CD4-positive, alpha-beta memory T cell (primary cell): ENCODE measurements around the gene TPMT. TPM values are rescaled to one million over a fixed set of nuclear protein-coding genes. Genes with fewer than 3 reads are reported as not detected.
A peak's percentile ranks its signal among the peaks of the same experiment; 100 is the strongest.

Experiments
- CTCF ChIA-PET: fragments of 350-600 bp; sonication (Branson Sonifier 250); formaldehyde crosslinking; loops from one replicate; lab custom pipeline; 2021; ENCODE audit warnings: inconsistent platforms; ENCODE audit not compliant: partially characterized antibody; lab: Charles Lee
- POLR2A ChIA-PET: fragments of 350-600 bp; sonication (Branson Sonifier 250); formaldehyde crosslinking; loops from one replicate; lab custom pipeline; 2021; ENCODE audit not compliant: partially characterized antibody; lab: Charles Lee
- DNase-seq, 5 donors: peaks; one replicate each; pipeline versions ENCODE4 v3.0.0 to v3.0.0-alpha.2; 2020 to 2022; ENCODE audit warnings: mixed read lengths in 1 of 5
- H3K27ac ChIP-seq: one replicate; pipeline ENCODE4 v1.7.0; 2013; ENCODE audit warnings: low read depth, low read length
- H3K27me3 ChIP-seq: 2 replicates; pipeline ENCODE4 v1.7.0; 2013; ENCODE audit warnings: mild to moderate bottlenecking, low read length, moderate library complexity; ENCODE audit not compliant: insufficient read depth
- H3K36me3 ChIP-seq: 2 replicates; pipeline ENCODE4 v1.7.0; 2013; ENCODE audit warnings: mild to moderate bottlenecking, low read length, moderate library complexity; ENCODE audit not compliant: insufficient read depth
- H3K4me1 ChIP-seq: 2 replicates; pipeline ENCODE4 v1.7.0; 2013; ENCODE audit warnings: mild to moderate bottlenecking, low read length, moderate library complexity; ENCODE audit not compliant: insufficient read depth
- H3K4me3 ChIP-seq, 2 donors: one replicate each; pipeline ENCODE4 v1.7.0; 2013; ENCODE audit warnings: low read length in 2 of 2, mild to moderate bottlenecking in 1 of 2
- H3K9me3 ChIP-seq, 2 donors: one replicate each; pipeline ENCODE4 v1.7.0; 2013; ENCODE audit warnings: low read length in 2 of 2, control low read depth in 1 of 2; ENCODE audit not compliant: control insufficient read depth in 1 of 2
- H3K27ac Mint-ChIP-seq, 7 donors: one replicate each; pipeline ENCODE4 v1.8.0; 2020 to 2021; ENCODE audit warnings: mixed read lengths in 7 of 7, mild to moderate bottlenecking in 6 of 7, inconsistent platforms in 3 of 7, moderate library complexity in 3 of 7
- H3K27me3 Mint-ChIP-seq, 2 donors: one replicate each; pipeline ENCODE4 v1.8.0; 2020 to 2021; ENCODE audit warnings: mixed read lengths in 2 of 2
- H3K36me3 Mint-ChIP-seq, 2 donors: one replicate each; pipeline ENCODE4 v1.8.0; 2020 to 2021; ENCODE audit warnings: mixed read lengths in 2 of 2, inconsistent platforms in 1 of 2, mild to moderate bottlenecking in 1 of 2
- H3K4me1 Mint-ChIP-seq, 4 donors: one replicate each; pipeline ENCODE4 v1.8.0; 2020 to 2021; ENCODE audit warnings: mixed read lengths in 4 of 4, mild to moderate bottlenecking in 1 of 4
- H3K4me3 Mint-ChIP-seq, 8 donors: one replicate each; pipeline ENCODE4 v1.8.0; 2020 to 2021; ENCODE audit warnings: mixed read lengths in 8 of 8, mild to moderate bottlenecking in 7 of 8, moderate library complexity in 6 of 8, inconsistent platforms in 3 of 8
- H3K9me3 Mint-ChIP-seq, 8 donors: one replicate each; pipeline ENCODE4 v1.8.0; 2020 to 2021; ENCODE audit warnings: mixed read lengths in 8 of 8, mild to moderate bottlenecking in 5 of 8, inconsistent platforms in 3 of 8, moderate library complexity in 1 of 8
- intact Hi-C: fragments of 100-400 bp; cut with micrococcal nuclease; formaldehyde crosslinking; loops from one replicate; pipeline ENCODE4 v1.15.1; 2023
- polyA plus RNA-seq, 2 donors: library from polyadenylated mRNA; unstranded; fragments of 300-500 nt; fragmentation: Illumina TruSeq; gene quantifications; one replicate each; pipeline ENCODE4 v1.2.3, GENCODE V29; 2021
- total RNA-seq, 2 experiments: library from RNA; stranded (reverse); gene quantifications; one replicate each; pipeline ENCODE4 v1.2.3, GENCODE V29; 2021

TPMT gene
- total and polyA plus RNA-seq, 4 experiments from 2014 or later: 6.4 to 18.3 (median 8.8) TPM

- CTCF ChIA-PET: no interaction called here
- peaks cover 53 to 56% of the 10 kb centered on the region in 2 donors for H3K36me3 Mint-ChIP-seq
Measured at GRCh38 chr6:18171871-18172270, 17.0 kb upstream of the TPMT start.

GRCh38 chr6:18168264-18168663, 13.4 kb upstream of the TPMT start:
- intact Hi-C loops: no loop called here
- H3K36me3 Mint-ChIP-seq: peaks cover 34 to 38% of the 10 kb centered on the region in 2 donors
- no peaks in the 10 kb centered on the region for H3K27me3 Mint-ChIP-seq
- peaks cover 0 to 1% (median 0%) of the 10 kb centered on the region in 4 donors for H3K4me1 Mint-ChIP-seq
- no peak overlapping the region for H3K4me3 ChIP-seq
- no peaks in the 10 kb centered on the region for H3K36me3 ChIP-seq
- H3K27ac ChIP-seq: no peak overlapping the region
- no peak overlapping the region for H3K27ac Mint-ChIP-seq
- H3K27me3 ChIP-seq: no peaks in the 10 kb centered on the region
- CTCF ChIA-PET: no interaction called here
- H3K4me1 ChIP-seq: no peaks in the 10 kb centered on the region
- no peak for DNase-seq
- no peaks in the 10 kb centered on the region for H3K9me3 ChIP-seq
- POLR2A ChIA-PET: no interaction called here
- no peak overlapping the region for H3K4me3 Mint-ChIP-seq
- peaks cover 0 to 10% (median 1%) of the 10 kb centered on the region in 8 donors for H3K9me3 Mint-ChIP-seq

More at GRCh38 chr6:18171871-18172270, 17.0 kb upstream of the TPMT start:
- no peaks in the 10 kb centered on the region for H3K27me3 Mint-ChIP-seq
- H3K27ac Mint-ChIP-seq: no peak overlapping the region
- no peak overlapping the region for H3K4me3 Mint-ChIP-seq
- POLR2A ChIA-PET: no interaction called here
- H3K36me3 ChIP-seq: no peaks in the 10 kb centered on the region
- H3K9me3 Mint-ChIP-seq: peaks cover 0 to 10% (median 1%) of the 10 kb centered on the region in 8 donors
- H3K4me1 Mint-ChIP-seq: peaks cover 0 to 15% (median 4%) of the 10 kb centered on the region in 4 donors
- no peaks in the 10 kb centered on the region for H3K9me3 ChIP-seq
- no peaks in the 10 kb centered on the region for H3K4me1 ChIP-seq
- H3K4me3 ChIP-seq: no peak overlapping the region
- intact Hi-C loops: no loop called here
- no peak for DNase-seq
- H3K27me3 ChIP-seq: no peaks in the 10 kb centered on the region
- H3K27ac ChIP-seq: no peak overlapping the region

DNA sequence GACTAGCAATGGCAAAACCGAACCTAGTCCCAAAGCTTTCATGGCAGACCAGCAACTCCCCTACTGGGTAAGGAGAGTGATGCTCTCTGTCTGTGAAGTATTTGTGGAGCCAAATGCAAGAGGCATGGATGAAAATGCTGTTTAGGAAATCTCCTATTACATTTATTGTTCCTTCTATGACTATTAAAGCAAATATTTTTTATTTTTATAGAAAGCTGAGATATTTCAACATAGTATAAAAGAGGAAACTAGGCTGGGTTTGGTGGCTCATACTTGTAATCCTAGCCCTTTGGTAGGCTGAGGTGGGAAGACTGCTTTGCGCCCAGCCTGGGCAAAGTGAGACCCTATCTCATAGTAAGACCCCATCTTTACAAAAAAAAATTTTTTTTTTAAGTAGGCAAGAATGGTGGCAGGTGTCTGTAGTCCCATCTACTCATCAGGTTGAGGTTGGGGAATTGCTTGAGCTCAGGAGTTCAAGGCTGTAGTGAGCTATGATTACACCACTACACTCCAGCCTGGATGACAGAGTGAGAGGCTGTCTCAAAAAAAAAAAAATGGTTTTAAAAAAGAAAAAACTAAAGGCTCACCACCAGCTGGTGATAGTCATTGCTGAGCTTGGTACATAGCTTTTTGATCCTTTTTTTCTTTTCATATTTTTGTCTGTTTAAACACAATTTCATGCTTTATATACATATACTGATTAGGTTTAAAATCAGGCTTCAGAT, 11.6 kb upstream of the TPMT start:
- no peaks in the 10 kb centered on the region for H3K4me1 ChIP-seq
- H3K36me3 Mint-ChIP-seq: peaks cover 44 to 45% of the 10 kb centered on the region in 2 donors
- H3K9me3 Mint-ChIP-seq: peaks cover 0 to 10% (median 1%) of the 10 kb centered on the region in 8 donors
- intact Hi-C loops: no loop called here
- H3K27me3 Mint-ChIP-seq: no peaks in the 10 kb centered on the region
- no peak overlapping the region for H3K4me3 Mint-ChIP-seq
- CTCF ChIA-PET: no interaction called here
- no peak overlapping the region for H3K27ac ChIP-seq
- no peak overlapping the region for H3K27ac Mint-ChIP-seq
- no peak overlapping the region for H3K4me3 ChIP-seq
- H3K4me1 Mint-ChIP-seq: peaks cover 0 to 1% (median 0%) of the 10 kb centered on the region in 4 donors
- no peaks in the 10 kb centered on the region for H3K9me3 ChIP-seq
- H3K36me3 ChIP-seq: no peaks in the 10 kb centered on the region
- POLR2A ChIA-PET: interaction anchor here (0.9 kb wide), 1 partner anchor 11 kb away, joined by 4 read pairs; no protein-coding TSS in a partner anchor
- no peak for DNase-seq
- H3K27me3 ChIP-seq: no peaks in the 10 kb centered on the region

GRCh38 chr6:18165751-18166150, 10.9 kb upstream of the TPMT start:
- Mint-ChIP-seq H3K4me3 (no peak overlapping the region), H3K27me3 (no peaks in the 10 kb centered on the region), H3K36me3 (peaks cover 43 to 48% of the 10 kb centered on the region in 2 donors), H3K4me1 (peaks cover 0 to 1% (median 0%) of the 10 kb centered on the region in 4 donors), H3K9me3 (peaks cover 0 to 10% (median 1%) of the 10 kb centered on the region in 8 donors), H3K27ac (no peak overlapping the region)
- Histone ChIP-seq H3K9me3 (no peaks in the 10 kb centered on the region), H3K4me1 (no peaks in the 10 kb centered on the region), H3K27ac (no peak overlapping the region), H3K4me3 (no peak overlapping the region), H3K27me3 (no peaks in the 10 kb centered on the region), H3K36me3 (no peaks in the 10 kb centered on the region)
- intact Hi-C loops: no loop called here
- CTCF ChIA-PET: interaction anchor here (0.6 kb wide), 1 partner anchor 98 kb away, joined by 3 read pairs; no protein-coding TSS in a partner anchor
- DNase-seq: no peak
- POLR2A ChIA-PET: interaction anchor here (0.9 kb wide), 1 partner anchor 10 kb away, joined by 4 read pairs; no protein-coding TSS in a partner anchor

DNA sequence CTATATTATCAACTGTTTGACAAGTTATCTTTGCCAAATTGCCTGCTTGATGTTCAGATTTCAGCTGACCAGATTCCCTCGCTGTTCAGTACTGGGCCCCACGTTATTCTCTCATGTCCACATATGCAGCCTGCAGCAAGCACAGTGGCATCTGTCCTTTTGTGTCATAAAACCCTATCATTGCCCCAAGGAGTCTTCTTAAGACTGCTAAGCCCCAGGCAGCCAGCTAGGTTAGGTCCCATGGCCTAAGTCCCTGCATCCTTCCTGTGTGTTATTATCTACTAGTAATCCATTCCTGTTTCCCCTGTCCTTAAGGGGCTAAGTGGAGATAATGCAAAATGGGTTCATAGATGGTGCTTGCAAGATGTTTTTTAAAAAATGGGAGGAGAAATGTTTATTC, 7.5 kb upstream of the TPMT start:
- H3K4me3 Mint-ChIP-seq: no peak overlapping the region
- H3K4me1 ChIP-seq: no peaks in the 10 kb centered on the region
- H3K36me3 ChIP-seq: no peaks in the 10 kb centered on the region
- H3K27me3 ChIP-seq: no peaks in the 10 kb centered on the region
- H3K9me3 ChIP-seq: no peaks in the 10 kb centered on the region
- no peaks in the 10 kb centered on the region for H3K9me3 Mint-ChIP-seq
- CTCF ChIA-PET: interaction anchor here (1.1 kb wide), 1 partner anchor 48 kb away, joined by 3 read pairs; no protein-coding TSS in a partner anchor
- H3K27me3 Mint-ChIP-seq: no peaks in the 10 kb centered on the region
- H3K27ac ChIP-seq: no peak overlapping the region
- H3K4me3 ChIP-seq: no peak overlapping the region
- intact Hi-C loops: no loop called here
- peaks cover 38 to 42% of the 10 kb centered on the region in 2 donors for H3K36me3 Mint-ChIP-seq
- no peak for DNase-seq
- POLR2A ChIA-PET: no interaction called here
- H3K27ac Mint-ChIP-seq: peak overlapping the region in 2 of 7 donors; percentile 32 to 68
- H3K4me1 Mint-ChIP-seq: peaks cover 0 to 5% (median under 1%) of the 10 kb centered on the region in 4 donors

DNA sequence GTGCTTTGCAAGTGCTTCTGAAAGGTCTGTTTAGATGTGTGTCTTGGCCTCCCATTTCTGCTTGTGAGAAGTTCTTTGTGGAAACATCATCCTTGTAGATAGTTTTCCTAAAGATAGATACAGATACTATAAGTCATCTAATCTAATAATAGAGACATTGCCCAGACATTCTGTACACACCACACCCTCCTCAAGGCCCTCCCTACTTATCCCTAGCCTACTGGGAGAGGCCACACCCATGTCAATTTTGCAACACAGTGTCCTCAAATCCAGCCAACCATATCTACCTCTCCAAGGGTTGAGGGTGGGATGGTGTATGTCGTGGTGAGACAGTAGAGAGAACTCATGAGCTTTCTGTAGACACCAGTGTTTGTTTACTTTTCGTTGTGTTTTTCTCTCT, 6.6 kb upstream of the TPMT start:
- Histone ChIP-seq H3K27ac (no peak overlapping the region), H3K27me3 (no peaks in the 10 kb centered on the region), H3K36me3 (no peaks in the 10 kb centered on the region), H3K4me3 (no peak overlapping the region), H3K4me1 (peaks cover 3% of the 10 kb centered on the region), H3K9me3 (no peaks in the 10 kb centered on the region)
- Mint-ChIP-seq H3K4me3 (no peak overlapping the region), H3K27ac (peak overlapping the region in 2 of 7 donors; percentile 37 to 60), H3K9me3 (no peaks in the 10 kb centered on the region), H3K27me3 (no peaks in the 10 kb centered on the region), H3K36me3 (peaks cover 38 to 42% of the 10 kb centered on the region in 2 donors), H3K4me1 (peaks cover under 1 to 5% (median 2%) of the 10 kb centered on the region in 4 donors)
- CTCF ChIA-PET: interaction anchor here (1.5 kb wide), 1 partner anchor 61 kb away, joined by 3 read pairs; no protein-coding TSS in a partner anchor
- intact Hi-C loops: no loop called here
- no peak for DNase-seq
- POLR2A ChIA-PET: no interaction called here

DNA sequence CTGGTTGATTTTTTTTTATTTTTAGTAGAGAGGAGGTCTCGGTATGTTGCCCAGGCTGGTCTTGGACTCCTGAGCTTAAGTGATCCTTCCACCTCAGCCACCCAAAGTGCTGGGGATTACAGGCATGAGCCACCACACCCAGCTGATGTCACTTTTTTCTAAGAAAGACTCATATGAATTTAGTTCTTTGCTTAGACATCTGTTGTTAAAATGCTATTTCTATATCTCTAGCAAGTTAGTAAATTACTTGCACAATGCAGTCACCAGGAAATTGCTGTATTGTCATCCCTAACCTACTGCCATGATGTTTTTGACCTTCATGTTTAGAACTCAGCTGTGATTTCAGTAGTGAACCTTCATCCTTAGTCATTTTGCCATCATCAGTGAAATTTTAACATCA, 6.0 kb upstream of the TPMT start:
- DNase-seq: no peak
- intact Hi-C loops: no loop called here
- no peak overlapping the region for H3K27ac Mint-ChIP-seq
- no peaks in the 10 kb centered on the region for H3K27me3 Mint-ChIP-seq
- Histone ChIP-seq H3K9me3 (no peaks in the 10 kb centered on the region), H3K36me3 (no peaks in the 10 kb centered on the region), H3K27me3 (no peaks in the 10 kb centered on the region), H3K4me1 (peaks cover 7% of the 10 kb centered on the region), H3K27ac (no peak overlapping the region), H3K4me3 (no peak overlapping the region)
- POLR2A ChIA-PET: interaction anchor here (0.6 kb wide), 1 partner anchor 10 kb away, joined by 3 read pairs; no protein-coding TSS in a partner anchor
- H3K9me3 Mint-ChIP-seq: no peaks in the 10 kb centered on the region
- CTCF ChIA-PET: interaction anchor here (0.6 to 1.5 kb wide), 2 partner anchors 61 to 491 kb away, joined by 3 read pairs; no protein-coding TSS in a partner anchor
- peaks cover 5 to 9% (median 7%) of the 10 kb centered on the region in 4 donors for H3K4me1 Mint-ChIP-seq
- peaks cover 38 to 42% of the 10 kb centered on the region in 2 donors for H3K36me3 Mint-ChIP-seq
- H3K4me3 Mint-ChIP-seq: no peak overlapping the region
